BE2C (cell line): Measurements from ENCODE around the gene HPS5.
"Not testable (repeated sequence)": the region's sequence is repeated elsewhere in the genome, so short reads cannot be mapped to it uniquely, and the experiment has no call there.

Source experiments
- DNase-seq: peaks from one replicate; pipeline ENCODE4 v3.0.0-alpha.2; 2020
- H3K27me3 ChIP-seq: fragments of 250-450 bp; sonication (Bioruptor Pico); 2 replicates; pipeline ENCODE4 v1.5.1; 2020; ENCODE audit warnings: mild to moderate bottlenecking
- H3K36me3 ChIP-seq: fragments of 250-450 bp; sonication (Bioruptor Pico); 2 replicates; pipeline ENCODE4 v1.5.1; 2020; ENCODE audit warnings: mild to moderate bottlenecking
- H3K4me1 ChIP-seq: fragments of 250-450 bp; sonication (Bioruptor Pico); 2 replicates; pipeline ENCODE4 v1.5.1; 2020
- H3K4me3 ChIP-seq: 2 replicates; pipeline ENCODE4 v1.5.1; 2011; ENCODE audit warnings: low read depth, low read length
- H3K9me3 ChIP-seq: fragments of 250-450 bp; sonication (Bioruptor Pico); 2 replicates; pipeline ENCODE4 v1.5.1; 2020
- TF ChIP-seq, protein P1 (sequence below): IDR thresholded peaks from 2 replicates; pipeline ENCODE4 v1.5.1; 2012; ENCODE audit warnings: mild to moderate bottlenecking, low read depth, low read length

The HPS5 gene

DNA sequence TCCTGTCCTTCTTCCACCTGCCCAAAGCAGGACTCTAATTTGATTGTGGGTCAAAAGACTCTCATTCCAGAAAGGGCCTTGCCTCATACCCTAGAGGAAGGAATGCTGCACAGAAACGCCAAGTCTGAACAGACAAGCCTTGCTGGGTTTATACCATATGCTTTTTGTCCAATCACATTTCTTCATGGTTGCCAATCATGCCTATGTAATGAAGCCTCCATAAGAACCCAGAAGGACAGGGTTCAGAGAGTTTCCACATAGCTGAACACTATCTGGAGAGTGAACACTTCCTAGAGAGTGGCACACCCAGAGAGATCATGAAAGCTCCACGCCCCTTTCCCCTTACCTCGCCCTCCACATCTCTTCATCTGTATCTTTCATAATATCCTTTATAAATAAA, 68.7 kb downstream of the HPS5 start:
- Histone ChIP-seq H3K4me3 (no peak overlapping the region), H3K27me3 (no peaks in the 10 kb centered on the region), H3K9me3 (no peaks in the 10 kb centered on the region), H3K36me3 (no peaks in the 10 kb centered on the region), H3K4me1 (no peaks in the 10 kb centered on the region)
- TF ChIP-seq, protein P1, sequence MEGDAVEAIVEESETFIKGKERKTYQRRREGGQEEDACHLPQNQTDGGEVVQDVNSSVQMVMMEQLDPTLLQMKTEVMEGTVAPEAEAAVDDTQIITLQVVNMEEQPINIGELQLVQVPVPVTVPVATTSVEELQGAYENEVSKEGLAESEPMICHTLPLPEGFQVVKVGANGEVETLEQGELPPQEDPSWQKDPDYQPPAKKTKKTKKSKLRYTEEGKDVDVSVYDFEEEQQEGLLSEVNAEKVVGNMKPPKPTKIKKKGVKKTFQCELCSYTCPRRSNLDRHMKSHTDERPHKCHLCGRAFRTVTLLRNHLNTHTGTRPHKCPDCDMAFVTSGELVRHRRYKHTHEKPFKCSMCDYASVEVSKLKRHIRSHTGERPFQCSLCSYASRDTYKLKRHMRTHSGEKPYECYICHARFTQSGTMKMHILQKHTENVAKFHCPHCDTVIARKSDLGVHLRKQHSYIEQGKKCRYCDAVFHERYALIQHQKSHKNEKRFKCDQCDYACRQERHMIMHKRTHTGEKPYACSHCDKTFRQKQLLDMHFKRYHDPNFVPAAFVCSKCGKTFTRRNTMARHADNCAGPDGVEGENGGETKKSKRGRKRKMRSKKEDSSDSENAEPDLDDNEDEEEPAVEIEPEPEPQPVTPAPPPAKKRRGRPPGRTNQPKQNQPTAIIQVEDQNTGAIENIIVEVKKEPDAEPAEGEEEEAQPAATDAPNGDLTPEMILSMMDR, result no peak
- no peak for DNase-seq

DNA sequence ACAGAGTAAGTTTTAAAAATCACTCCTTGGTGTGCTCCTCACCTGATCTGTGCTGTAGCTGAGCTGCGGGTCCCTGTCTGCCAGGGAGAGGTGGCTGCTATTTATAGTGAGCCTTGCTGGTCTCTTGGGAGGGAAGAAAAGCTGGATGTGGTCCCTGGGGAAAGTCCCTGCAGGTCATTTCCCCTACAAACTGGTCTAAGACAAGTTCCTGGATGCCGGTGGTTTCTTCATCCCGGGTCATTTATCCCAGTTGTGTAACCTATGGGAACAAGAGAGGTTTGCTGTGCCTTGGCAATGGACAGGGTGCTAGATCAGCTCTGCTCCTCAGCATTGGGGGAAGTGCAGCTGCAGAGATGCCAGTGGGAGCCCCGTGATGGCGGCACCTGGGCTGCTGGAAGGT, 73.4 kb downstream of the HPS5 start, which contains the start of gene SAA2:
TSS of gene SAA2 (minus strand) at position 108 of the 400 bp plus-strand sequence. CDS start 657 bp downstream, outside the sequence.
- DNase-seq, result no peak
- TF ChIP-seq, protein P1, result no peak
- Histone ChIP-seq H3K4me3 (no peak within 1 kb of the TSS), H3K9me3 (no peaks in the 10 kb centered on the region), H3K27me3 (no peaks in the 10 kb centered on the region), H3K36me3 (no peaks in the 10 kb centered on the region), H3K4me1 (no peaks in the 10 kb centered on the region)

DNA sequence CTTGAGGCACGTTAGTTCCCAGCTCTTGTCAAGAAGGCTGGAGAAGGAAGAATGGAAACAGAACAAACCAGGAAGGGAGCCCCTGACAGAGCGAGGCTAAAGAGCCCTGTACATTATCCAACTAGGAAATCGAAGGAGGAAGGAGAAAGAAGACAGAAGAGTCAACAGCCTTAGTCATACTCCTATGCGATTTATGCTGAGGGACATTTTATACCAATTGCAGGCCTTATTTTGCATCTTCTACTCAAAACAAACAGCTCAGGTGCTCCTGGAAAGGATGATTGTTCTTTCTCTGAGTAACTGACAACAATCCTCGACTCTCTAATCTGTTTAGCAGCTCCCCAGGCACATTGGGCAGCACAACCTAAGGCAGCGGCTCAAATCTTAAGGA, 74.8 kb downstream of the HPS5 start:
- H3K4me1 ChIP-seq, DNase-seq, H3K27me3 ChIP-seq, H3K9me3 ChIP-seq, H3K4me3 ChIP-seq, H3K36me3 ChIP-seq: not testable (repeated sequence)

DNA sequence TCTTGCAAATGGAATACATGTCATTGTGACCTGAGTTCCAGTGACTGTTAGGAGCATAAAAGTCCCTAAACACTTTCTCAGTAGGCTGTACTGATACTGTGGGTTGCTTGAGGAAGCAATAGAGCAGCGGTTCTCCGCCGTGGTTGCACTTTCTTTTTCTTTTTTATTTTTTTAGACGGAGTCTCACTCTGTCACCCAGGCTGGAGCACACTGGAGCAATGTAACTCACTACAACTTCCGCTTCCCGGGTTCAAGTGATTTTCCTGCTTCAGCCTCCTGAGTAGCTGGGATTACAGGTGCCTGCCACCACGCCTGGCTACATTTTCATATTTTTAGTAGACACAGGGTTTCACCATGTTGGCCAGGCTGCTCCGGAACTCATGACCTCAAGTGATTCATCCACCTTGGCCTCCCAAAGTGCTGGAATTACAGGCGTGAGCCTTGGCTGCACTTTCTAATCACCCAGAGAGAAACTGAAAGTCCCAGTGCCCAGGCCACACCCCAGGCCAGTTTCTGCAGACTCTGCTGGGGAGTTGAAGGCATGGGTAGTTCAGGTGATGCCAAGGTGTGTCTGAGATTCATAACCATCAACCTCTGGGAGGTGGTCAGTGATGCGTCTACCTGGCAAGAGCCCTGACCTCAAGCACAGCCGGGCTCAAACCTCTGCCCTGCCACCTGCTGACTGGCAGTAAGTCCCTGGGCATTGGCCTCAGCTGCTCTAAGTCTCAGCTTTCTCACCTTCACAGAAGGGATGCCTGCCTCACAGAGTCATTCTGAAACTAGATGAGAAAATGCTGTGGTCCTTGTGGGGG, 75.4 kb downstream of the HPS5 start:
- not testable (repeated sequence) for H3K27me3 ChIP-seq, H3K36me3 ChIP-seq, H3K4me1 ChIP-seq, H3K4me3 ChIP-seq, DNase-seq, H3K9me3 ChIP-seq

DNA sequence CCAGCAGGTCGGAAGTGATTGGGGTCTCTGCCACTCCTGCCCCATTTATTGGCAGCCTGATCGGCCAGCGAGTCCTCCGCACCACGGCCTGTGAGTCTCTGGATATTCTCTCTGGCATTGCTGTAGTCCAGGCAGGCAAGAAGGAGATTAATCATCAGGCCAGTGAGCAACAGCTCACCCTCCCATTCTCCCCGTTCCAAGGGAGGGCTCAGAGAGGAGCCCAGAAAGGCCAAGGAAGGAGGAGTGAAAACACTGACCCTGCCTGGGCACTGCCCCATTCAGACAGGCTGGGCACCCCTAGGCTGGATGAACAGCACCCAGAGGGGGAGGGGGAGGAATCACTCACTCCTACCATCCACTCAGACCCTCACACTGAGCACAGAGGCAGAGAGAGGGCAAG, 76.5 kb downstream of the HPS5 start:
- Histone ChIP-seq H3K4me3 (no peak overlapping the region), H3K27me3 (no peaks in the 10 kb centered on the region), H3K9me3 (no peaks in the 10 kb centered on the region), H3K36me3 (no peaks in the 10 kb centered on the region), H3K4me1 (no peaks in the 10 kb centered on the region)
- no peak for DNase-seq
- TF ChIP-seq, protein P1, result no peak

DNA sequence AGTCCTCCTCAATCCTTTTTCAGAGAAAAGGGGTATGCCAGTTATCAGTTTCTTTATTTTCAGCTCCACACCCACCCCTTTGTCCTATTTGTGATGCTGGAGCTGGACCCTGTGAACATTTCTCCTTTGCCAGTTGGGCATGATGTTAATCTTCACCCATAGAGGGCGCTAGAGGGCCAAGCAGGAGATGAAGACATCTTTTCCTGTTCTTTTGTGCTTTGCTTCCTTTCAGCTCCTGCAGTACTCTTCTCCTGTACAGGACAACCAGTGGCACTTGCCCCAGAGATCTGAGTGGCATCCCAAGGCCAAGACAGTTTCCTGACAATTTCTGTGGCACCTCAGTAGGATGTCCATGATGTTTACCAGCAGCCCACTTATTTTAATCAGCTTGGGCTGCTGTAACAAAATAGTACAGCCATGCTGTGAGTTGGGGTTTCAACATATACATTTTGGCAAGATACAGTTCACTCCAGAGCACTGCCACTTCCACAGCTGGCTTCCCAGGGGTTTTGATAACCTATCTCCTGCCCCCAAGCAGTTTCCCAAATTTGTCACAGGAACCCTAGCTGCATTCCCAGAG, 78.1 kb downstream of the HPS5 start:
- TF ChIP-seq, protein P1, result peak; percentile 66
- Histone ChIP-seq H3K4me3 (no peak overlapping the region), H3K9me3 (no peaks in the 10 kb centered on the region), H3K27me3 (no peaks in the 10 kb centered on the region), H3K36me3 (no peaks in the 10 kb centered on the region), H3K4me1 (no peaks in the 10 kb centered on the region)
- peak; percentile 52 for DNase-seq

DNA sequence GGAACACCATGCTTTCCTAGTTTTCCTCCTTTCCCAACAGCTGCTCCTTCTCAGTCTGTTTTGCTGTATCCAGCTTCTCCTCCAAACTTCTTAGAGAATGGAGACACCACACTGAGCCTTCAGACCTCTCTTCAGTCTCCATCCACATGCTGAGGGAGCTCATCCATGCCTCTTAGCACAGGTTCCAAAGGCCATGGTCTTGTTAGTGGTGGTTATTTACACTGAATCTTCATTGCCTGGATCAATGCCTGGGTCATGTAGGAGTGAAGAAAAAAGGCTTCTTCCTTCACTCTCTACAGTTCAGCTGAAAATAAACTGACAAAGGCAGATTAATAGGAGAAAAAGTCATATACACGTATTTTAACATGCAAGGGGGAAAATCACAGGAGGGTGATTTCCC, 82.3 kb downstream of the HPS5 start:
- Histone ChIP-seq H3K4me1 (no peaks in the 10 kb centered on the region), H3K4me3 (no peak overlapping the region), H3K36me3 (no peaks in the 10 kb centered on the region), H3K27me3 (peaks cover 7% of the 10 kb centered on the region; the same call in 1 of the 2 replicates), H3K9me3 (no peaks in the 10 kb centered on the region)
- TF ChIP-seq, protein P1, result no peak
- DNase-seq, result no peak
